Panc1 (cell line): ENCODE data around the gene SH3TC2. TPM values are rescaled to one million over a fixed set of nuclear protein-coding genes. Genes with fewer than 3 reads are reported as not detected.

Experiments
- ATAC-seq: fragments of 200-7000 bp; cut with Tn5 transposase; 2 replicates; pipeline ENCODE4 v1.9.1; 2020; ENCODE audit warnings: mild to moderate bottlenecking, moderate library complexity
- BruUV-seq: library from RNA; stranded (reverse); fragments of 400-500 nt; replicated peaks from 2 replicates; lab custom pipeline; 2021; lab: Mats Ljungman, UMichigan
- CTCF ChIA-PET: fragments of 300-600 bp; sonication (Branson Sonifier 250); formaldehyde crosslinking; loops from one replicate; lab custom pipeline; 2022; ENCODE audit warnings: antibody characterized with exemption; lab: Charles Lee
- POLR2A ChIA-PET: fragments of 300-600 bp; sonication (Branson Sonifier 250); formaldehyde crosslinking; loops from one replicate; lab custom pipeline; 2022; ENCODE audit warnings: antibody characterized with exemption; lab: Charles Lee
- DNase-seq: peaks from one replicate; pipeline ENCODE4 v3.0.0-alpha.2; 2010; ENCODE audit warnings: low read depth, low spot score
- H3K27ac ChIP-seq: 2 replicates; pipeline ENCODE4 v1.5.1; 2011; ENCODE audit warnings: mild to moderate bottlenecking, low read length, inconsistent platforms
- H3K27me3 ChIP-seq: fragments of 200-500 bp; sonication (Bioruptor generic); 2 replicates; pipeline ENCODE4 v1.6.0; 2014; ENCODE audit warnings: low read length, inconsistent platforms; ENCODE audit not compliant: control insufficient read depth, insufficient read depth
- H3K36me3 ChIP-seq: fragments of 200-500 bp; sonication (Bioruptor generic); 2 replicates; pipeline ENCODE4 v1.5.1; 2014; ENCODE audit warnings: inconsistent platforms, mild to moderate bottlenecking, low read length, moderate library complexity; ENCODE audit not compliant: control insufficient read depth, insufficient read depth
- H3K4me1 ChIP-seq: 2 replicates; pipeline ENCODE4 v1.5.1; 2011; ENCODE audit warnings: inconsistent platforms, mild to moderate bottlenecking, low read length, moderate library complexity; ENCODE audit not compliant: control insufficient read depth, insufficient read depth
- H3K4me3 ChIP-seq, 2 experiments: 2 replicates each; pipeline ENCODE4 v1.5.1; 2011 to 2012; ENCODE audit warnings: low read depth in 2 of 2, low read length in 2 of 2, mild to moderate bottlenecking in 2 of 2, inconsistent platforms in 1 of 2, moderate library complexity in 1 of 2
- H3K9me3 ChIP-seq: fragments of 200-500 bp; sonication (Bioruptor generic); 2 replicates; pipeline ENCODE4 v1.5.1; 2014; ENCODE audit warnings: low read depth, mild to moderate bottlenecking, inconsistent platforms, low read length, moderate library complexity; ENCODE audit not compliant: control insufficient read depth, insufficient read depth
- CTCF ChIP-seq: fragments of 450-650 bp; IDR thresholded peaks from 2 replicates; pipeline ENCODE4 v1.5.1; 2017; ENCODE audit warnings: mild to moderate bottlenecking
- POLR2AphosphoS5 ChIP-seq: IDR thresholded peaks from 2 replicates; pipeline ENCODE4 v1.6.1; 2012; ENCODE audit warnings: mild to moderate bottlenecking, low read depth, low read length, moderate library complexity
- REST ChIP-seq, 2 experiments: IDR thresholded peaks; 2 replicates each; pipeline ENCODE4 v1.6.1; 2011 to 2012; ENCODE audit warnings: low read depth in 2 of 2, control low read depth in 1 of 2, low read length in 1 of 2, mild to moderate bottlenecking in 1 of 2, moderate library complexity in 1 of 2; ENCODE audit not compliant: insufficient read depth in 1 of 2
- SIN3A ChIP-seq: IDR thresholded peaks from 2 replicates; pipeline ENCODE4 v1.6.1; 2012; ENCODE audit warnings: low read depth, mild to moderate bottlenecking, low read length, moderate library complexity, borderline replicate concordance; ENCODE audit not compliant: insufficient read depth
- TCF7L2 ChIP-seq: IDR thresholded peaks from 2 replicates; pipeline ENCODE4 v1.6.1; 2011; ENCODE audit warnings: mild to moderate bottlenecking, low read depth, low read length, inconsistent platforms
- in situ Hi-C: cut with HindIII; loops from 2 replicates; pipeline ENCODE4 v1.10.0; 2016; ENCODE audit warnings: low sequenced_read_pairs, low pct_unique_long_range_greater_than_20kb
- intact Hi-C: fragments of 100-400 bp; cut with micrococcal nuclease; formaldehyde crosslinking; loops from one replicate; pipeline ENCODE4 v1.10.0; 2022; ENCODE audit not compliant: unreplicated experiment
- total RNA-seq: library from RNA; stranded (reverse); gene quantifications from one replicate; pipeline ENCODE4 v1.2.1, GENCODE V29; 2021; ENCODE audit not compliant: unreplicated experiment

SH3TC2 gene
- total RNA-seq, 1 experiment from 2014 or later = 0.33 TPM

- no peaks in the 10 kb centered on the region for H3K9me3 ChIP-seq
- TF ChIP-seq POLR2AphosphoS5 (no peak), REST (IDR thresholded peaks at IDR 0.05; ENCODE audit: insufficient read depth in 1 of 2, low read depth in 2 of 2, low read length in 1 of 2) (no peak), CTCF (no peak), TCF7L2 (no peak), SIN3A (no peak)
- no TSS peak for BruUV-seq
- no peaks in the 10 kb centered on the region for H3K36me3 ChIP-seq
- no peak for ATAC-seq
- intact Hi-C loops (no loop called here), in situ Hi-C loops (no loop called here)
- no peak for DNase-seq
- no peak overlapping the region for H3K27ac ChIP-seq
- H3K4me1 ChIP-seq = no peaks in the 10 kb centered on the region
- H3K27me3 ChIP-seq = no peaks in the 10 kb centered on the region
- H3K4me3 ChIP-seq = no peak overlapping the region
- CTCF ChIA-PET = no interaction called here
- POLR2A ChIA-PET = no interaction called here
These were observed 48.3 kb downstream of the SH3TC2 start for GRCh38 chr5:149014571-149015031.

GRCh38 chr5:149013796-149014195 lies 49.1 kb downstream of the SH3TC2 start:
- BruUV-seq = no TSS peak
- Histone ChIP-seq H3K36me3 (no peaks in the 10 kb centered on the region), H3K27me3 (no peaks in the 10 kb centered on the region), H3K9me3 (no peaks in the 10 kb centered on the region), H3K4me3 (no peak overlapping the region), H3K27ac (no peak overlapping the region), H3K4me1 (no peaks in the 10 kb centered on the region)
- in situ Hi-C loops = no loop called here
- CTCF ChIA-PET = no interaction called here
- DNase-seq (no peak), ATAC-seq (no peak)
- POLR2A ChIA-PET = no interaction called here
- intact Hi-C loops = no loop called here
- TF ChIP-seq POLR2AphosphoS5 (no peak), REST (IDR thresholded peaks at IDR 0.05; ENCODE audit: insufficient read depth in 1 of 2, low read depth in 2 of 2, low read length in 1 of 2) (no peak), SIN3A (no peak), TCF7L2 (no peak), CTCF (no peak)
